GM18502 (cell line): ENCODE measurements around the gene VOPP1.
"Not testable (repeated sequence)": the region's sequence is repeated elsewhere in the genome, so short reads cannot be mapped to it uniquely, and the experiment has no call there.

Source experiments
- ATAC-seq: cut with Tn5 transposase; IDR thresholded peaks from one replicate; pipeline ENCODE4 v1.9.1; 2021; ENCODE audit warnings: mild to moderate bottlenecking; ENCODE audit not compliant: unreplicated experiment, poor library complexity

The VOPP1 gene

DNA sequence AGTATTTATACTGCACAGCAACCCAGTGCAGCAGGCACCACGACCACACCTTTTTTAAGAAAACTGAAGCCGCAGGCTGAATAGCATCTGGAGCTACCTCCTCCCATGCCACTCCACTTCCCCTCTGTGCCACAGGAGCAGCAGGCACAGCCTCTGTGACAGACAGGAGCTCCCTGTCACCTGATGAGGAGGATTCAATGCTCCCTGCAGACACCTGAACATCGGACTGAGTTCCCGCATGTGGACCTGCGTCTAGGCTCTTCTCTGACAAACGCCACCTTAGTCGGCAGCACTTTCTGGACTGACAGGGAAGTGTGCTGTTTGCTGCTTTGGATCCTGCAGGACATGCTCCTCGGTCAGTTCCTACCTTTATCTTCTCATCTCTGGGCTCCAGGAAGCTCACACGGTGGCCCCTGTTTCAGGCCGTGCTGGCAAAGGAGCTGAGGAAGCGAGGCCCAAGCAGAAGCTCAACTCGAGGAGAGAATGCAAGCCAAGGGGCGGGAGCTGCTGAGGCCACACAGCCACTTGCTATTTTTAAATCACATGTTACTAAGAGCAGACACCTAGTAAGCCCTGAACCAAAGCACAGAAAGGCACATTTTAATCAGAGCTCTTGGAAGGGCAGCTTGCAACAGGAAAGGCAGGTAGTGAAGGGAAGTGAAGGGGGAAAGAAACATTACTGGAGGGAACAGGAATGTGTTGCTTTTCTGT, 56.6 kb downstream of the VOPP1 start:
- peak; percentile 54 for ATAC-seq

DNA sequence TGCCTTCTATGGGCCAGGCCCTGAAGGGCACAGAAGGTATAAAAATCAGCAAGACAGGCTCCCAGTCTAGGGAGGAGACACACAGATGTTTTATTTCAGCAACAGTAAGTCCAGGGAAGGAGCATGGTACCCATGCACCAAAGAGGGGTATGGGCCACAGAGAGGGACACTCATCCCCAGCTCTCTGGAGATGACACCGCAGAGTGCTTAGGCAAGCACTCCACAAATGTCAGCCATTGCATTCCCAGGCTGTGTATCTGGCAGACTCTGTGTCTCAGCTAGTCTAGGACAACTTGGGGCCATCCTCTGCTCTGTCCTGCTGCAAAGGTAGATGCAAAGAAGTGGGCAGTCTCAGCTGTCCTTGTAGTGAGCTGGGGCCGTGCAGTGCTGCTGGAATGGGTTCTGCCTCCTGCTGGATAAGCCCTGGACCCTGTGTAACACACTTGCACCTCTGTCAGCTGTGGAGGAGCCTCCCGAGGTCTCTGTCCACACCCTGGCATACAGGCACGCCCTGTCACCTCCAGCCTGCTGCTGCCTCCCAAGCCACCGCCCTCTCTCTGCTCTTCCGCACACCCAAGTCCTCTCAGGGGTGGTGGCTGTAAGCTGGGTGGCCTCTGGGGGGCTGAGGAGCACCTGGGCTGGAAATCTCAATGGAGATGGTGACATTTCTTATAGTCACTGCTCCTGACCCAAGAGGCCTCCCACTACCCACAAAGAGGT, 57.6 kb downstream of the VOPP1 start:
- no peak for ATAC-seq

DNA sequence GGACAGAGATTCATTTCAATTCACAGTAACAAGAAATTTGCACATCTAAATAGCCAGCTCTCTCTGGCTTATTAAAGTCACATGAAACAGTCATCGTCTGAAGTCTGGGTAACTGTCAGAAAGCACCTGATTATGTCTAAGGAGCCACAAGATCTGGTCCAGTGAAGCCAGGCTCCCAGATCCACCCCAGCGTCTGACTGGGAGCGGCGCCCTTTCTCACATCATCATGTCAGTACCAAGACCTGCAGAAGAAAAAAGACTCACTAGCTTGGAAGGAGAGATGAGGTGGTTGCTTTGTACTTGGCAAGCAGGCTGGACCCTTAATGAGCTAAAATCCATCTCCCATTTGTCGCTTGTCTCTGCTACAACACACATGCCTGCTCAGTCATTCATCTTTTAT, 58.4 kb downstream of the VOPP1 start:
- no peak for ATAC-seq

DNA sequence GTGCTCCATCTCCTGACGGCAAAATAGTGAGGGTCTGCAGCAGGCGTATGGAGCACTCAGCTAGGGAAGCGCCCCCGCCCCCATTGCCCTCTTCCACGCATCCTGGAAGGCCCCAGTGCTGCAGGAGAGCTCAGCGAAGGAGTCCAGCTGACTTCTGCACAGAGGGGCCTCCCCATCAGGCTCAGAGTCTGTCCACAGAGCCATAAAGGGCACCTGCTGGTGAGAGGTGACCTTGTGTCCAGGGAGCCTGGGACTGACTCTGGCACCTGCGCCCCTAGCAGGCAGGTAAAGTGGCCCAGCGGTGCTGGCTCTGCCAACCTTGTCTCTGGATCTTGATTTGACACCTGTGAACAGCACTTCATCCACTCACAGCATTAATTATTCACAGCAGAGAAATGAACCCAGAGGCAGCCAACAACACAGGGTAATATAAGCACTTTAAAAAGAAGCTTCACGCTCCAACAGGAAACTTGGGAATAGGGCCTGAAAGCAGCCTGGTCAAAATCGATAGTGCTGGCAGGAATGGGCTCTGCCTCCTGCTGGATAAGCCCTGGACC, 59.6 kb downstream of the VOPP1 start:
- no peak for ATAC-seq

DNA sequence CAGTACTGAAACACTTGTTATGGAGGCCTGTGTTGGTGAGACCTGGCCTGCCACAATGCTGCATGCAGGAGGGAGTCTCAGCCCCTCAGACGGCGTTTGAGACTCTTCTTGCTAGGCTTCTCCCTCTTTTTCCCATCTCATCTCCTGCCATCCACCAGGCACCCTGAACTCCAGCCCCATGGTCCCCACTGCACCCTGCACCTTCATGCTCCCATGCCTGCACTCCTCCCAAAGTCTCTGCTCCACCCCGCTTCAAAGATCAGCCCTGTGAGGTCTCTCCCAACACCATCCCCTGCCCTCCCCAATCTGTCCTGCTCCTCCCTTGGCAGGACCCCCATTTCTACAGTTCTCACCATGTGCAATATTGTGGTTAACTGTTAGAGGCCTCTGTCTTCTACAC, 61.7 kb downstream of the VOPP1 start:
- no peak for ATAC-seq

DNA sequence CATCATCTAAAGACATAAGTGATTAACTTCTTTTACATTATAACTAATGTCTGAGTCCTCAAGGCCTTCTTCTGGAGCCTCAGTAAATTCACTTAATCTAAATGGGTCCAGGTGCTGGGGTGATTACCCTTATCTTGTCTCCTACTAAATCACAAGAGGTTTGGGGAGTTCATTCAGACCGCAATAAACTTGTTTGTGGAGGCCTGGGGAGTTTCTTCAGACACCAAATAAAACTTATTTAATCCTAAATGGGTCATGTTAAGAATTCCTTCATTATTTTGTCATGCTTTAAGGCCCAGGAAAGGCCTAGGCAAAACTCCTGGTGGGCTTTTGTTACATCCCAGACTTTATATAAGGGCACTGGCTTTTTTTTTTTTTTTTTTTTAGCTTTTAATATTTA, 62.1 kb downstream of the VOPP1 start:
- not testable (repeated sequence) for ATAC-seq

DNA sequence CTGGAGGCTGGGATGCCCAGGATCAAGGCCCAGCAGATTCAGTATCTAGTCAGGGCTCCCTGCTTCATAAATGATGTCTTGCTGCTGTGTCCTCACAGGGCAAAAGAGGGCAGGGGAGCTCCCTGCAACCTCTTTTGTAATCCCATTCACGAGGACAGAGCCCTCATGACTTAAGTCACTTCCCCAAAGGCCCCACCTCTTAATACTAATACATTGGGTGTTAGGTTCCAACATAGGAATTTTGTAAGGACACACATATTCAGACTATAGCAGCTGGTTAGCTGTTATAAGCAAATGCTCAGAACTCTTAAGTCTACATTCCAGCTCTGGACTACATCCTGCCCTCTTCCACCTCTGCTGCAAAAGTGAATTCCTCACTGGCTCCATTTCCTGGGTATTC, 63.0 kb downstream of the VOPP1 start:
- peak; percentile 13 for ATAC-seq

DNA sequence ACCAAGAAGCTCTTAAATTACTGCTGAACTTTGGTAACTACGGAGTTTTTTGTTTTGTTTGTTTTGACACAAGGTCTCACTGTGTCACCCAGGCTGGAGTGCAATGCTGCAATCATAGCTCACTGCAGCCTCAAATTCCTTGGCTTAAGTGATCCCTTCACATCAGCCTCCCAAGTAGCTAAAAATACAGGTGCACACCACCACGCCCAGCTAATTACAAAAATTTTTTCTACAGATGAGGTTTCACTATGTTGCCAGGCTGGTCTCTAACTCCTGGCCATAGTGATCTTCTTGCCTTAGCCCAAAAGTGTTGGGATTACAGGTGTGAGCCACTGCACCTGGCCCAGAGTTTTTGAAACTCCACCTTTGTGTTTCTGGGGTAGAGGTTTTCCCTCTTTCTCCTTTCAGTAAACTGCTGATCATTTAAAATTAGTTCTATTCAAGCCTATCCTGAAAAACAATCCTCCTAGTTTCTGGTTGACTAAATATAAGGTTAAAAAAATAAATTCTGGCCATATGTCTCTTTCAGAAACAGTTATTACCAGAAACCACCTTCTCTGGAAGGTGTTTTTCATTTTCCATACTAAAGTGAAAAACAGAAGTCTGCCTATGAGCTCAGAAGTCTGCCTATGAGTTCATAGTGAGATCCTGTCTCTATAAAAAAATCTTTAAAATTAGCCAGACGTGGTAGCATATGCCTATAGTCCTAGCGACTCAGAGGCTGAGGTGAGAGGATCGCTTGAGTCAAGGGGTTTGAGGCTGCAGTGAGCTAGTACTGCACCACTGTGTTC, 63.9 kb downstream of the VOPP1 start:
- peak; percentile 74 for ATAC-seq

DNA sequence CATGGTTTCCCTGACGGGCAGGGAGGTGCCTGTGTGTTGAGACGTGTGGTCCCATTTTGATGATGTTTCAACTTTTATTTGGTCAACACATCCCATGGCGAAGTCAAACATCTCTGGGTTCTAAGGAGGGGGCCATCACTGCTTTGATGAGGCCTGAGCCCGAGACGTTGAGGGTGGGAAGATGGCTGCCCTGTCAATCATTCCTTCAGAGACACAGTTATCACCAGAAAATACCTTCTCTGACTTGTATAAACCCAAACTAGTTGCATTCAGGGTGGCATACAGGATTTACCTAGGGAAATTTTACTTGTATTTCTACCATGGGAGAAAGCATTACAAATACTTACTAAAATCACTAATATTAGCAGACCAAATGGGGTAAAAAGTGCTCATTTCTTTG, 64.6 kb downstream of the VOPP1 start:
- no peak for ATAC-seq

DNA sequence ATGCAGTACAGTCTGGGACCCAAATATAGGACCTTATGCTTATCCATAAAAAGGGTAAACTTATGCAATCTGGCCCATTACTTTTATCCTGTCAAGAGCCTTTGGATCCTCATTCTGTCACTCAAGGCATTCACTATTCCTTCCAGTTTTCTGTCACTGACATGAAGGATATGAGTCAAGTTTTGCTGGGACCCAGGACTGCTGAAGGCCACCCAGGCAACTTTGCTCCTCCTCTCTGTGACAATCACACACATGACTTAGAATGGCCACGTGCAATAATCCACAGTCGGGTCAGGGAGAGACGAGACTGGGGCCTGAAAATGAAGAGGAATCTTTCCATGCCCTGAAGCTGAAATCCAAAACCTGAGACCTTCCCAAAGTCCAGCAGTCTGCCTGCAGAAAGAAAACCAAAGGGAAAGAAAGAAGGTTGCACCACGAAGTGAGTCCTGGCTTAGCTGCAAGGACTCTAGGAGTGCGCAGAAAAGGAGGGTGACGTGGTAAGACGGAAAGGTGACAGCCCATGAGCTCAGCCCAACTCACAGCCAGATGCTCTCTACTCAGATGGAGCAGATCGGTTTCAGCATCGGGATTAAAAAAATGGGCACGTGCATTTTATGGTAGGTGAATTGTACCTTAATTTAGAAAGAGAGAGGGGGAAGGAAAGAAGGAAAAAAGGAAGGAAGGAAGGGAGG, 67.2 kb downstream of the VOPP1 start:
- no peak for ATAC-seq

DNA sequence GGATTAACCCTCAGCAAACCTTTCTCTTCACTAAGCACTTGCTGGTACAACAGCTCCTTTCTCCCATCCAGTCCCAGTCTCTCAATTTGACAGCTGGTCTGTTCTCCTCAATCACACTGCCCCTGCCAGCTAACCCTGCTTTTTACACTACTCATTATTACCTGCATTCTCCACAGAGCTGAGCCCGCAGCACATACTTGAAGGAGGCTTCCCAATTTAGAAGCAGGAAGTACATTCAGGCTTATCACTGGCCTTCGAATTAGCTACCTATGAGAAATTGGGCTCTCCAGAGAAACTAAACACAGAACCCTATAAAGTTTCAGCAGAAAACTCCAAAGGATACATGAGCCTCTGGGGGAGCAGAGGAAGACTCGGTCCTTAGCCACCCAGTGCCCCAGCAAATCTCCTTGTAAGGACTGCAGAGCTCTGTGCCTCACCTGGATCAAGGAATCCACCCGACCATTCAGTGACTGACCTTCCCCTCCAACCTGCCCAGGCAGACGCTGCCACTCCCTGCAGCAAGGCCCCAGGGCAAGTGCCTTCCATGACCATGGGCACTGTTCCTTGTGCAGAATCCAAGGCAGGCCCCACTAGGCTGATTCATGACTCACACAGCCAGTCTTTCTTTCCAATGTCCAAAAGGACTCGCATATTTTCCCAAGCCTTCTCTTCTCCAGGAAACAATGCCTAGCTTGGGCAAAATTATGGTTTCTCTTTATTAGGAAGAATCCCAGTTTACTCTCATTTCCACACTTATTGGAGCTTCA, 68.0 kb downstream of the VOPP1 start:
- no peak for ATAC-seq

DNA sequence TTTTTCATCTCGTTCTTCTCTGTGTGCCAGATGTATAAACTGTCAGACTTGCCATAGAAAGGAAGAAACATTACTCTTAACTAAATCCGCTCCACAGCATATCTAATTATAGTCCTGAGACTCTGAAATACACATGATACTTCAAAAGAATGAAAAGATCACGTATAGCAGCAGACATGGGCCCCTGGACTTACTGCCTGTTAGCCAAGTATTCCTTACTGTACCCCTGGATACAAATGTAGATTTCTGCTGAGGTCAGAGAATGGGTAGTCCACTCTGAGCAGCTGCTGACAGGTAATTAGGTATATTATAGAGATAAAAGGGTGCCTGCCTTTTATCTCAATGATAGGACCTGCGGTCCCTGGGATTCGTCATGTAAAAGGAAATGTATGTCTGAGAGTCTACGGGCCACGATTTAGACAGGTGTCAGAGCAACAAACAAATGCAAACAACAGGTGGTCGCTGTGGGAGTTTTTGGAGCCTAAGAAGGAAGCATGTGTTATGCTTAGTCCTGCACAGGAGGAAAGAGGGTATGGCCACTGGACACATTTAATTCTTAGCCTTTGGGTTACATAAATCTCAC, 69.4 kb downstream of the VOPP1 start:
- no peak for ATAC-seq

DNA sequence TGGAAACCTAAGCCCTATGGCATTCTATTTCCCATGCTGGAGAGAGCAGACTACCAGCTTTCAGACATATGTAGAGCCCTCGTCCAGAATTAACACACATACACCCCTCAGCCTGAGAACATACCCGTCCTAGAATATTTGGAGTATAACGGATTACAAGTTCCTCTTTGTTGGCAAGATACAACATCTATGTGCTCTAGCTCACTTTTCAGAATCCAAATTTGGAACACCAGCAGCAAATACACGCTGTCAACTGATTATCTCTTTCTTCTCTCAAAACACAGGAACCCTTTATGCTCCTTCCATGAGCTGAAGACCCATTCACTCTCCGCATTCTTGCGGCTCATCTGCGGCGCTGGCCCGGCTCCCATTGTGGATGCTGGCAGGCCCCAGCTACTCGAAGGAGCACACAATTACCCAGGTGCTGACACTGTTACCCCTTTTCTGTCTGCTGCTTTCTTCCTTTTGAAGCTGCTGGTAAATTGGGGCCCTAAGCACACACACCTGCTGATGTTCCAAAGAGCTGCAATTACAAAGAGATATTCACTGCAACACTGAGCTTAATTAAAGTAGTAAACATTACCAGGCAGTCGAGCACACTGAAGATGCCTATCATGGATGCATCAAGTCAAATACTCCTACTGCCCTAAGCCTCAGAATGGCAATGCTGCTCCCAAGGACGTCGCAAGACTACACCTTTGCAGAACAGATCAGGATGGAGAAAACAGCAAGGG, 70.0 kb downstream of the VOPP1 start:
- no peak for ATAC-seq

DNA sequence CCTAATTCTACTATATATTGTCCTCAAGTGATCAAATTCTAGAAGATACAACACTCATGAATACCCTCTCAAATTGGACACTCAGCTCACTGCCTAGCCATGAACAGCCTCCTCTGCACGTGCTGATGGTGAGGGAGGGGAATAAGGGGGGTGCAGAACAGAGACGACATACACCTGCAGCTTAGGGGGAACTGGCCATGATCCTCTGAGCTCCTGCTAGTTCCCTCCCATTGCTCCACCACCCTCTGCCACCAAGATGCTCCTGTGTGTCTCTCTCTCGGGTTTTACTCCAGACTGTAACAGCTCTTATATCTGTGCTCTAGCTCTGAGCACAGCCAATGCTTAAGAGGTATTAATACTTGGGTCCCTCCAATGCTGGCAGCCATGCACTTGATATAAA, 70.7 kb downstream of the VOPP1 start:
- ATAC-seq: no peak

DNA sequence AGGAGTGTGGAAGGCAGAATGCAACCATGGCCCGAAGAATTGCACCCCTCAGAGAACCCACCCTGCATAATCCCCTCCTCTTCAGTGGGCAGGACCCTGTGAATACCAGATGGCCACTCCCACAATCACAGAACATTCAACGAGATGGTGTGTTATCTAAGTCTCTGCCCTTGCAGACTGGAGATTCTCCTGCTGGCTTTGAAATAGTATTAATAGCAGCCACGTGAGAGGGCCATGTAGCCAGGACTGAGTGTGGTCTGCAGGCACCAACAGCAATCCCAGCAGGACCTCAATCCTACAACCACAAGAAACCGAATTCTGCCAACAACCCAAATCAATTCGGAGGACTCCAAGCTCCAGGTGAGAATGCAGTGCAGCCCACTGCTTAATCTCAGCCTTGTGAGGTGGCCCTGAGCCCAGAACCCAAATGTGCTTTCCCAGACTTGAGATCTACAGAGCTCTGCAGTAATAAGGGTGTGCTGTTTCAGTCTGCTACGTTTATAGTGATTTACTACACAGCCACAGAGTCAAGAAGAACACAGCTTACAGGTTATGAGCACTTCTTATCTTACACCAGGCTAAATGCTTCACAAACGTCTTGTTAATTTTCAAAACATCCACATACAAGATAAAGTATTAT, 72.1 kb downstream of the VOPP1 start:
- ATAC-seq: no peak

DNA sequence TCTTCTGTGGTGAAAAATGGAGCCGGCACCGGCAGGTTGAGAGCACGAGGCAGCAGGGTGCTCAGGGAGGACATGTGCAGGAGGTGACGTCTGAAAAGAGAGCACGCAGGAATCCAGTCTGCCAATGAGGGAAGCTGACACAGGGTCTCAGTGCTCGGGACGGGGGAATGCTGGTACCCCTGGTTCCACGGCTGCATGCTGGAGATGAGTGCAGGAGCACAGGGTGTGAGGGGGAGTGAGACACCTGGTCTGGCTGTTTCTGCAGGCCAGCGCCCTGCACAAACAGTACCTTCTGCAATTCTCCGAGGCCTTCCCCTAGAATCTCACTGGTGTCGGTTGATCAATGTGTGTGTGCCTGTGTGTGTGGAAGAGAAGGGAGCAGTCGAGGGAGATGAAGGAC, 72.7 kb downstream of the VOPP1 start:
- ATAC-seq: no peak

DNA sequence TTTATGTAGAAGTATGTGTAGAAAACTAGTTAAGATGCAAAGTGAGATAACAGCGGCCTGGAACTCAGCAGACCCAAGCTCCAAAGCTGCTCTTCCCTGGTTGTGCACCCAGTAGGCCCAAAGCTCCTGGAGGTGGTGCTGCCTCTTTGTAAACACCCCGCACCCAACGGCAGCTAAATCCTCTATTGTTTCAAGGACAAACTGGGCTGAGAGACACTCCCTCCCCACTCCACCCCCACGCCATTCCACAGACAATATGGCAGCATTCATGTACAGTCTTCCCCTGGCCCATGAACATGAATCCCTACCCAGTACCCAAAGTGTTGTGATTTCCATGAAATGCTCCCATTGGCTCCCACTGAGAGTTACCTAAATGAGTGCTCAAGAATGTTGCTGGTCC, 73.5 kb downstream of the VOPP1 start:
- no peak for ATAC-seq

DNA sequence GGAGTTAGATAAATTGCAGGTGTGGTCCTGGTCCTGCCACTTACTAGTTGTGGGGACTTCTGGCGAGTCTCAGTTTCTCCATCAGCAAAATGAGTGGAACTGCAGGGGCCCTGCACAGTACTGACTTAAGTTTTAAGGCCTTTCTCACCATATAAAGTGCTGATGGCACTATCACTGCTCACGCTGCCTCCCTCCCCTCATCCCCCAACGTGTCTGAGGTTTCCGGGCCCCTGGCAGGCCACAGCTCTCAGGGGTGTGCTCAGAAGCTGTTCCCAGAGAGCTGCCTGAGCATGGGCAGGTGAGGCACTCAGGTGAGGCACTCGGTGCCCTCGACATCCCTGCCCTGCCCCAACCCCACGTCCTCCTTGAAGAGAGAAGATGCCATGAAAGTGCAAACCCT, 74.2 kb downstream of the VOPP1 start:
- no peak for ATAC-seq
